ENCODE results near the gene JAML. TPM values are rescaled to one million over a fixed set of nuclear protein-coding genes. Genes with fewer than 3 reads are reported as not detected.

Gene JAML
- total RNA-seq, 1 donor from 2014 or later, result not detected

GRCh38 chr11:118151431-118151830 is 73.4 kb downstream of the JAML start:
- H3K27me3 Mint-ChIP-seq (ENCODE audit: low read depth), result peaks cover 39% of the 10 kb centered on the region
- H3K9me3 Mint-ChIP-seq (ENCODE audit: low read depth), result no peaks in the 10 kb centered on the region
- no peak for TF ChIP-seq CTCF (IDR thresholded peaks at IDR 0.05)
- peaks cover under 1% of the 10 kb centered on the region for H3K4me1 Mint-ChIP-seq (ENCODE audit: low read depth)
- DNase-seq (ENCODE audit: low spot score), result no peak
- H3K4me3 Mint-ChIP-seq (ENCODE audit: unreplicated experiment), result no peak overlapping the region
- peaks cover 1% of the 10 kb centered on the region for H3K36me3 Mint-ChIP-seq (ENCODE audit: low read depth)
- H3K27ac Mint-ChIP-seq (ENCODE audit: unreplicated experiment), result no peak overlapping the region

DNA sequence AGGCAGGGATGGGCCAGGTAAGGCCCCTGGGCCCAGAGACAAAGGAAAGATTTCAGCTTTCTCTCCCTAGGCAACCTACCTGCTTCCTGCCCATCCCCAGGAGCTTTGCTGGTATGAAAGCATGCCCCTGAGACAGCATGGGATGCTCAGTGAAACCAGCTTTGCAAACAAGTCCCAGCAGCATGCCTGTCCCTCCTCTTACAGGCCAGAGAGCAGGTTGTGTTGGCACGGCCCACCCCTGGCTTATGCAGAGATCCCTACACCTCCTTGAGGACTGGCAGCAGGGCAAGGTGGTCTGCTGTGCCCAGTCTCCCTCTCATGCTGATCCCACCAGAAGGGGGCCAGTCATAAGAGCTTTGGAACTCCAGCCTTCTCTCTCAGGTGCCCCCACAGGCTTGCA is 75.3 kb downstream of the JAML start:
- no peak for TF ChIP-seq CTCF (IDR thresholded peaks at IDR 0.05)
- Mint-ChIP-seq H3K27ac (ENCODE audit: unreplicated experiment) (no peak overlapping the region), H3K9me3 (ENCODE audit: low read depth) (no peaks in the 10 kb centered on the region), H3K27me3 (ENCODE audit: low read depth) (peaks cover 32% of the 10 kb centered on the region), H3K36me3 (ENCODE audit: low read depth) (peaks cover 1% of the 10 kb centered on the region), H3K4me1 (ENCODE audit: low read depth) (peaks cover 4% of the 10 kb centered on the region), H3K4me3 (ENCODE audit: unreplicated experiment) (no peak overlapping the region)
- DNase-seq (ENCODE audit: low spot score), result no peak

DNA sequence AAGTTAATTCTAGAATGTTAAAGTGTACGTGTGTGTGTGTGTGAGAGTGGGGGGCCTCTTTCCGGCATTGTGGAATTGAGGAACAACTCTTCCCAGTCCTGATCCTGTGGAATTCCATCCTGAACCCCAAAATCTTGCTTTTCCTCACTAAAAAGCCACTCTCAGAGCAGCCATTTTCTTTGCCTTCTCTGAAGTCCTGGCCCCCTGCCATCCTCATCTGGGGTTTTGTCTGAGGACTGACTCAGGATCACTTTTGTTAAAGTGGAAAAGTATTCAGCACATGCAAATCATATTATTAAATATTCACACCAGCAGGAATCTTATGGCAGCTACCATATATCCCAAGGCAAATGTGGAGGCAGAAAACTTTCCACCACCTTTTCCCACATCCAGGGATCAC is 76.0 kb downstream of the JAML start:
- Mint-ChIP-seq H3K27ac (ENCODE audit: unreplicated experiment) (no peak overlapping the region), H3K4me3 (ENCODE audit: unreplicated experiment) (no peak overlapping the region), H3K27me3 (ENCODE audit: low read depth) (peaks cover 32% of the 10 kb centered on the region), H3K36me3 (ENCODE audit: low read depth) (peaks cover under 1% of the 10 kb centered on the region), H3K4me1 (ENCODE audit: low read depth) (peaks cover 4% of the 10 kb centered on the region), H3K9me3 (ENCODE audit: low read depth) (no peaks in the 10 kb centered on the region)
- DNase-seq (ENCODE audit: low spot score), result no peak
- TF ChIP-seq CTCF (IDR thresholded peaks at IDR 0.05), result no peak

DNA sequence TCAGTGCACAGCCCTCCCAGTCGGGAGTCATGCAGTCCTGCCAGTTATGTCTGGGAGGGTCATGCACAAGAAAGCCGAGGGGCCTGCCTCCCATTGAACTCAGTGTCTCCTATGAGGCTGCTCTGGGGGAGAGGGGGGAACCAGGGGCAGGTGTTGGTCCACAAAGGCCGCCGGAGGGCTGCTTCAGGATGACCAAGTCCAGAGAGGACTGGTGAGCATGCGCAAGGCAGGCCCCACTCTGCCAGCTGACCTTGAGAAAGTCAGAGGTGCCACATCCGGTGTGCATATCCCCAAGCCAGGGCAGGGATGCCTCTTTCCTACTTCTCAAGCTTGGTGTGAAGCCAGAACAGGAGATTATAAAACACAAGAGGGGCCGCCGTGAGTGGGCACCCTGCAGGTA is 76.6 kb downstream of the JAML start:
- no peaks in the 10 kb centered on the region for H3K36me3 Mint-ChIP-seq (ENCODE audit: low read depth)

GRCh38 chr11:118147502-118147901 is 77.3 kb downstream of the JAML start:
- Mint-ChIP-seq H3K4me3 (ENCODE audit: unreplicated experiment) (no peak overlapping the region), H3K4me1 (ENCODE audit: low read depth) (peaks cover 4% of the 10 kb centered on the region), H3K27ac (ENCODE audit: unreplicated experiment) (no peak overlapping the region), H3K9me3 (ENCODE audit: low read depth) (no peaks in the 10 kb centered on the region), H3K36me3 (ENCODE audit: low read depth) (no peaks in the 10 kb centered on the region), H3K27me3 (ENCODE audit: low read depth) (peaks cover 40% of the 10 kb centered on the region)
- no peak for DNase-seq (ENCODE audit: low spot score)
- TF ChIP-seq CTCF (IDR thresholded peaks at IDR 0.05), result no peak

More for the DNA sequence above, 76.6 kb downstream of the JAML start:
- no peak overlapping the region for H3K4me3 Mint-ChIP-seq (ENCODE audit: unreplicated experiment)
- DNase-seq (ENCODE audit: low spot score), result no peak
- H3K4me1 Mint-ChIP-seq (ENCODE audit: low read depth), result peaks cover 4% of the 10 kb centered on the region
- H3K27me3 Mint-ChIP-seq (ENCODE audit: low read depth), result peaks cover 32% of the 10 kb centered on the region
- no peaks in the 10 kb centered on the region for H3K9me3 Mint-ChIP-seq (ENCODE audit: low read depth)
- no peak overlapping the region for H3K27ac Mint-ChIP-seq (ENCODE audit: unreplicated experiment)
- no peak for TF ChIP-seq CTCF (IDR thresholded peaks at IDR 0.05)
